Aorta (tissue), 5 donors: ENCODE results near the gene SLC7A1. TPM values are rescaled to one million over a fixed set of nuclear protein-coding genes. Genes with fewer than 3 reads are reported as not detected.

ENCODE experiments used
- ATAC-seq: fragments of 200-7000 bp; cut with Tn5 transposase; one replicate; pipeline ENCODE4 v1.9.1; 2022; ENCODE audit warnings: moderate library complexity; ENCODE audit not compliant: low FRiP score
- DNase-seq, 2 donors: peaks; one replicate each; pipeline ENCODE4 v3.0.0-alpha.2; 2020
- H3K27ac ChIP-seq, 2 donors: one replicate each; pipeline ENCODE4 v1.5.1; 2013; ENCODE audit warnings: low read length in 2 of 2, mild to moderate bottlenecking in 2 of 2, moderate library complexity in 2 of 2, control low read depth in 1 of 2, inconsistent platforms in 1 of 2, low read depth in 1 of 2
- H3K27me3 ChIP-seq, 2 donors: one replicate each; pipeline ENCODE4 v1.6.1; 2013; ENCODE audit warnings: control low read depth in 1 of 2, low read length in 1 of 2, mild to moderate bottlenecking in 1 of 2, moderate library complexity in 1 of 2; ENCODE audit not compliant: insufficient read depth in 2 of 2, control insufficient read depth in 1 of 2
- H3K36me3 ChIP-seq, 2 donors: one replicate each; pipeline ENCODE4 v1.6.1; 2013; ENCODE audit warnings: control low read depth in 1 of 2, low read length in 1 of 2, mild to moderate bottlenecking in 1 of 2; ENCODE audit not compliant: insufficient read depth in 2 of 2, control insufficient read depth in 1 of 2
- H3K4me1 ChIP-seq, 2 donors: one replicate each; pipeline ENCODE4 v1.6.1; 2013; ENCODE audit warnings: low read length in 2 of 2, control low read depth in 1 of 2, mild to moderate bottlenecking in 1 of 2, moderate library complexity in 1 of 2; ENCODE audit not compliant: insufficient read depth in 2 of 2, control insufficient read depth in 1 of 2
- H3K4me3 ChIP-seq, 2 donors: one replicate each; pipeline ENCODE4 v1.5.1; 2013; ENCODE audit warnings: low read length in 2 of 2, control low read depth in 1 of 2, mild to moderate bottlenecking in 1 of 2
- H3K9me3 ChIP-seq: one replicate; pipeline ENCODE4 v1.6.1; 2013; ENCODE audit warnings: mild to moderate bottlenecking, low read length; ENCODE audit not compliant: control insufficient read depth
- WGBS, 2 donors: extraction: QIAGEN DNeasy Blood & Tissue Kit; methylation state at CpG; one replicate each; pipeline ENCODE4 v1.1.7; 2013; 5-methylcytosine and 5-hydroxymethylcytosine counted together
- intact Hi-C, 2 donors: fragments of 100-400 bp; cut with DNase I; formaldehyde crosslinking; loops; one replicate each; pipeline versions ENCODE4 v1.14.2 to v1.15.0; 2022
- polyA plus RNA-seq, 2 donors: library from polyadenylated mRNA; stranded (reverse); fragments of 200-250 nt; gene quantifications; one replicate each; pipeline ENCODE4 v1.2.3, GENCODE V29; 2013
- total RNA-seq, 2 donors: library from RNA; stranded (reverse); fragmentation: NEBNext Ultra II Directional; extraction: Animal tissue kit (Norgen Biotek cat#: 25700); gene quantifications; one replicate each; pipeline ENCODE4 v1.2.1, GENCODE V29; 2021
- donor health status: healthy with polysubstance abuse.
- donor health status: Bipolar disorder and iron deficiency.
- donor health status: DM: no; HTN: no; CAD: no.
- donor health status: DM: no; HTN: no; CAD: no.
- donor health status: DM: yes; HTN: yes; CAD: no.

SLC7A1 gene
- total and polyA plus RNA-seq, 4 donors: 2.7 to 52.1 (median 16.7) TPM

DNA sequence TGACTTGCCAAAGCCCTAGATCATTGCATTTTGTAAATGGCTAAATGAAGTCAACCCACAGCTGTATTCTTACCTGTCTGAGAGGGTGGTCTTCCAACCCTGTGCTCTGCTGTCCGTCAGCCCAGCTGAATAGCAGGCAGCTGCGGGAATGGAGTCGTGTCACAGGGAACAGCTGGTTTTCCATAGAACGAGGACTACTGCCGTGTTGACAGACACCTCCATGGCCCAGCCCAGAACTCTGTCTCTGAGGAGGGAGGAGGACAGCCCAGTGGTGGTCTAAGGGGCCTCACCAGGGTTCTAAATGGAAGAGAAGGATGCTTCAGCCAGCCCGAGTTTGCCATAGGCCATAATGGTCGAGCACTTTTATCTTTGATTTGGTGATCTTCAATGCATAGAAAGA is 110.7 kb downstream of the SLC7A1 start:
- WGBS, 2 donors: 84 to 85% methylated on average over 7 of the region's 7 CpGs

GRCh38 chr13:29484236-29484635 is 111.3 kb downstream of the SLC7A1 start:
- DNase-seq (no peak), ATAC-seq (no peak)
- intact Hi-C loops: no loop called here
- Histone ChIP-seq H3K4me3 (no peak overlapping the region), H3K4me1 (no peaks in the 10 kb centered on the region), H3K27ac (no peak overlapping the region), H3K27me3 (no peaks in the 10 kb centered on the region), H3K36me3 (peaks cover 0 to 3% of the 10 kb centered on the region in 2 donors), H3K9me3 (no peaks in the 10 kb centered on the region)
- 72 to 76% methylated on average over 7 of the region's 7 CpGs for WGBS, 2 donors

More for the DNA sequence above, 110.7 kb downstream of the SLC7A1 start:
- intact Hi-C loops: no loop called here
- peaks cover 0 to 3% of the 10 kb centered on the region in 2 donors for H3K36me3 ChIP-seq
- no peak for DNase-seq
- no peak overlapping the region for H3K27ac ChIP-seq
- no peaks in the 10 kb centered on the region for H3K27me3 ChIP-seq
- H3K9me3 ChIP-seq: no peaks in the 10 kb centered on the region
- no peak overlapping the region for H3K4me3 ChIP-seq
- H3K4me1 ChIP-seq: no peaks in the 10 kb centered on the region
- no peak for ATAC-seq

DNA sequence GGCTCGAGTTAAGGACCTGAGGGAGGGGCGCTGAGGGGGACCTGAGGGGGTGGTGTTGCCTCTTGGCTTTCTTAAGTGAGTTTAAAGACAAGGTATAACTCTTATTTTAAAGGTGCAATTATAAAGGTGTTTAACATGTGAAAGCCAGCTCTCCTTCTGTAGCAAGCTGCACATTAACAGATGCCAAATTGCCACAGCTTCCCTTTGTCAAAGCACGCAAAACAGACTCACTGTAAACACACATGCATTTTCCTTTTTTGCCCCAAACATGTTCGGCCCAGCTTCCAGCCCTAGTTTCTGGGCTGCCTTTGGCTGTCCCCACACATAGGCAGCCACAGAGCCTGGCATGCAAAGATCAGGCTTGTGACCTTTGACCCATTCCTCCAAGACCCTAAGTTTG is 111.9 kb downstream of the SLC7A1 start:
- Histone ChIP-seq H3K9me3 (no peaks in the 10 kb centered on the region), H3K4me3 (no peak overlapping the region)
- no peak for ATAC-seq

DNA sequence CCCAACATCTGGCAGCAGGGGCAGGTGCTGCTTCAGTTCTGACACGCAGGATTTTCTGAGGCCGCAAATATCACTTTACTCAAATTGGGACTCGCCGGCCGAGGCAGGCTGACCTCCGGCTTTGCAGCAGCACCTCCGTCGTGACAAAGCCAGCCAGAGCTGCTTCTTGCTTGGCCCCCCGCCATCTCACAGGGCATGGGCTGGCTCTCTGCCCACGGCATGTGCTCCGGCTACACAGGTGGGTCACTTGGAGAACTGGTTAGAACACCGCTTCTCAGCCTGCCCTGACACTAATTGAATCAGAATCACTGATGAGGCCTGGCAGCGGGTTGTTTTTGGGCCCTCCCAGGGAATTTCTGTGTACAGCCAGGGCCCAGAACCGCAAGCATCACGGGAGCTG is 112.3 kb downstream of the SLC7A1 start:
- Histone ChIP-seq H3K36me3 (peaks cover 0 to 3% of the 10 kb centered on the region in 2 donors), H3K27ac (no peak overlapping the region), H3K4me3 (no peak overlapping the region), H3K27me3 (no peaks in the 10 kb centered on the region), H3K9me3 (no peaks in the 10 kb centered on the region), H3K4me1 (no peaks in the 10 kb centered on the region)
- DNase-seq (no peak), ATAC-seq (no peak)
- WGBS, 2 donors: 75 to 77% methylated on average over 15 of the region's 15 CpGs
- intact Hi-C loops: no loop called here

More for the DNA sequence above, 111.9 kb downstream of the SLC7A1 start:
- Histone ChIP-seq H3K4me1 (no peaks in the 10 kb centered on the region), H3K27ac (no peak overlapping the region), H3K36me3 (peaks cover 0 to 3% of the 10 kb centered on the region in 2 donors), H3K27me3 (no peaks in the 10 kb centered on the region)
- intact Hi-C loops: no loop called here
- no peak for DNase-seq
- 79% methylated on average over 4 of the region's 4 CpGs for WGBS, 2 donors

DNA sequence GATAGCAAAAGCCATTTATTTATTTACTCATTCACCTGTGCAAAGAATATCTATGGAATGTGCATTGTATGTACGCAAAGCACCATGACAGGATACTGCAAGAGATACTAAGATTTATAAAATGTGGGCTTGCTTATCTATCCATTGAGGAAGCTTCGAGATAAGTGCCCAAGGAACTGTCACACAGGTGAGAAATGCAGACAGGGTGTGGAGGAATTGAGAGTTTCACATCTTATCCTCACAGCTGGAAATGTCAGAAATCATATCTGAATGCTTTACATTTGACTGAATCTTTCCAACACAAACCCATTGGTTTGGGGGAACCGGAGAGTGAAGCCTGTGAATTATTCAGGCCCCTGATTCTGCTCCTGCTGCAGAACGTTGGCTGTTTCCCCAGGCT is 113.0 kb downstream of the SLC7A1 start:
- DNase-seq (no peak), ATAC-seq (no peak)
- WGBS, 2 donors: 78 to 80% methylated on average over 4 of the region's 4 CpGs
- Histone ChIP-seq H3K4me1 (no peaks in the 10 kb centered on the region), H3K36me3 (peaks cover 0 to 3% of the 10 kb centered on the region in 2 donors), H3K27me3 (no peaks in the 10 kb centered on the region), H3K27ac (no peak overlapping the region), H3K4me3 (no peak overlapping the region), H3K9me3 (no peaks in the 10 kb centered on the region)
- intact Hi-C loops: no loop called here

GRCh38 chr13:29481603-29482002 is 113.9 kb downstream of the SLC7A1 start:
- H3K27ac ChIP-seq: no peak overlapping the region
- ATAC-seq (no peak), DNase-seq (no peak)
- WGBS, 2 donors: 91 to 93% methylated on average over 5 of the region's 5 CpGs
- H3K36me3 ChIP-seq: peaks cover 0 to 3% of the 10 kb centered on the region in 2 donors
- intact Hi-C loops: no loop called here
- H3K27me3 ChIP-seq: no peaks in the 10 kb centered on the region
- no peaks in the 10 kb centered on the region for H3K9me3 ChIP-seq
- H3K4me3 ChIP-seq: no peak overlapping the region
- H3K4me1 ChIP-seq: no peaks in the 10 kb centered on the region

DNA sequence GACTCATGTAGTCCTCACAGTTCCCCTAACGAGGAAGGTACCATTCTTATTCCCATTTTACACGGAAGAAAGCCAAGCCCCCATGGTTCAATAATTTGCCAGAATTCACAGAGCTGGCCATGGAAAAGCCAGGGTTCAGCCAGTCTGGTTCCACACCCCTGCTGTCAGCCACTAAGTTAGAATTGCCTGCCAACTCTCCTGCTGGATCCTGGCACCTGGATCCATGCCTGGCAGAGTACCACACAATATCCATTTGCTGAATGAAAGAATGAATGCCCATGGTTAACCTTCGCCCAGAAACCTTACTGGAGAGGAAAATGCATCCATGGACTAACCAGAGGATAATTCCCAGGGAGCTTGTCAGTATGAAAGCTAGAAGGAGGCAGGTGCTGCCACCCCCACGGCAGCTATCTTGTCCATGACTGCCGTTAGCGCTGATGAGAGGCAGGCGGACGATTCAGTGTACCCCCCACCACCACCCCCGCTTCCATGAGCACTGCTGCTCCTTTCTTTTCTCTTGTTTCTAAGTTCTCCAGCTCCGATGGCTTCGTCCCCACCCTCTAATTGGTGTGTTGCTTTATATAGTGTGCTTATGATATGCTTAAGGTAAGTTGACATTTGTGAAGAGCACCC is 114.5 kb downstream of the SLC7A1 start:
- H3K4me1 ChIP-seq: no peaks in the 10 kb centered on the region
- DNase-seq (no peak), ATAC-seq (no peak)
- peaks cover 0 to 3% of the 10 kb centered on the region in 2 donors for H3K36me3 ChIP-seq
- no peak overlapping the region for H3K4me3 ChIP-seq
- no peaks in the 10 kb centered on the region for H3K9me3 ChIP-seq
- H3K27me3 ChIP-seq: no peaks in the 10 kb centered on the region
- H3K27ac ChIP-seq: no peak overlapping the region
- intact Hi-C loops: no loop called here
- 77 to 80% methylated on average over 11 of the region's 11 CpGs for WGBS, 2 donors

DNA sequence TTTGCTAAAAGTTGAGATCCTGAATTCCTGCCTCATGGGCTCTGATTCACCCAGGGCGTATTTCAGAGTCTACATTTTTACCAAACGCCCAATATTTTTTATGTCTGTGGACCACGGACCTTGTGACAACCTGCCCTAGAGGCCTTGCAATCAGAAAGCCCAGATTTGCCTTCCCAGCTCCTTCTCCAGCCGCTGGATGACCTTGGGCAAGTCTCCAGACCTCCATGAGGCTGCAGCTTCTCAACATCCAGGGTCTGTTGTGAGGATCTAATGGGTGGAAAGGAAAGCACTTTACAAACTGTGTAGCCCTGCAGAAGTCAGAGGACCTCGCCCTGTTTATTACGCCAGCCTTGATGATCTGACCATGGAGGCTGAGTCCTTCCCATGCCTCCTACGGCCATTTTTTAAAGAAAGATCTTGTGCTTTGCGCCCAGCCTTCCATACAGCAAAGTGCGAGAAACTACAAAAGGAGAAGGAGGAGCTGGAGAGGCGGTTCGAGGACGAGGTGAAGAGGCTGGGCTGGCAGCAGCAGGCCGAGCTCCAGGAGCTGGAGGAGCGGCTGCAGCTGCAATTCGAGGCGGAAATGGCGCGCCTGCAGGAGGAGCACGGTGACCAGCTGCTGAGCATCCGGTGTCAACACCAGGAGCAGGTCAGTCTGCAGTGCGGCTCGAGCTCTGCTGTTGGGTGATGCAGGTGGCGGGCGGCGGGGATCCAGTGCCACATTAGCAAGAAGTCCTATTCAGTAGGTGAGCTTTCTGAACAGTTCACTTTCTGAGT is 115.6 kb downstream of the SLC7A1 start:
- H3K4me3 ChIP-seq: no peak overlapping the region
- H3K9me3 ChIP-seq: no peaks in the 10 kb centered on the region
- no peaks in the 10 kb centered on the region for H3K27me3 ChIP-seq
- 83 to 89% methylated on average over 25 of the region's 25 CpGs for WGBS, 2 donors
- intact Hi-C loops: no loop called here
- no peak overlapping the region for H3K27ac ChIP-seq
- ATAC-seq (no peak), DNase-seq (no peak)
- no peaks in the 10 kb centered on the region for H3K4me1 ChIP-seq
- H3K36me3 ChIP-seq: peaks cover 0 to 3% of the 10 kb centered on the region in 2 donors

- H3K27me3 ChIP-seq: no peaks in the 10 kb centered on the region
- DNase-seq: no peak
- H3K4me3 ChIP-seq: no peak overlapping the region
- no peak for ATAC-seq
- peaks cover 0 to 3% of the 10 kb centered on the region in 2 donors for H3K36me3 ChIP-seq
- WGBS, 2 donors: 83 to 86% methylated on average over 3 of the region's 3 CpGs
- no peaks in the 10 kb centered on the region for H3K4me1 ChIP-seq
- H3K27ac ChIP-seq: no peak overlapping the region
- intact Hi-C loops: no loop called here
- H3K9me3 ChIP-seq: no peaks in the 10 kb centered on the region
Measured at GRCh38 chr13:29476046-29476445, 119.4 kb downstream of the SLC7A1 start.
